Activated T-helper 1 cell treated with anti-CD3 and anti-CD28 coated beads, Interleukin-12 subunit alpha, Interleukin-12 subunit beta, Interleukin-2, Interleukin-4 antibody, amounts not matched to agents 30 ng/mL and 10 ng/mL and 1 ng/mL, durations not matched to agents 14 hours and 24 hours and 36 hours (primary cell): ENCODE measurements around the gene PTCRA. TPM values are rescaled to one million over a fixed set of nuclear protein-coding genes. Genes with fewer than 3 reads are reported as not detected.
A peak's percentile ranks its signal among the peaks of the same experiment; 100 is the strongest.
"Not testable (repeated sequence)": the region's sequence is repeated elsewhere in the genome, so short reads cannot be mapped to it uniquely, and the experiment has no call there.

Experiments used
- DNase-seq: peaks from one replicate; pipeline ENCODE4 v3.0.0; 2021; ENCODE audit warnings: low spot score
- H3K27ac Mint-ChIP-seq: one replicate; pipeline ENCODE4 v1.8.0; 2021; ENCODE audit warnings: mild to moderate bottlenecking, mixed read lengths
- H3K27me3 Mint-ChIP-seq: one replicate; pipeline ENCODE4 v1.8.0; 2022; ENCODE audit warnings: mild to moderate bottlenecking, moderate library complexity, mixed read lengths; ENCODE audit not compliant: insufficient read depth
- H3K36me3 Mint-ChIP-seq: one replicate; pipeline ENCODE4 v1.8.0; 2021; ENCODE audit warnings: low read depth, mixed read lengths
- H3K4me1 Mint-ChIP-seq: one replicate; pipeline ENCODE4 v1.8.0; 2021; ENCODE audit warnings: low read depth, mixed read lengths
- H3K4me3 Mint-ChIP-seq: one replicate; pipeline ENCODE4 v1.8.0; 2021; ENCODE audit warnings: mild to moderate bottlenecking, moderate library complexity, mixed read lengths
- H3K9me3 Mint-ChIP-seq: one replicate; pipeline ENCODE4 v1.8.0; 2021; ENCODE audit warnings: mixed read lengths
- intact Hi-C: fragments of 100-400 bp; cut with micrococcal nuclease; formaldehyde crosslinking; loops from one replicate; pipeline ENCODE4 v1.15.1; 2024
- total RNA-seq: library from RNA; stranded (reverse); gene quantifications from 2 replicates; pipeline ENCODE4 v1.2.3, GENCODE V29; 2022

PTCRA gene
- total RNA-seq, 1 donor from 2014 or later = not detected

GRCh38 chr6:42937548-42938427 lies 21.9 kb downstream of the PTCRA start:
- DNase-seq = no peak
- Mint-ChIP-seq H3K4me1 (peaks cover 11% of the 10 kb centered on the region), H3K9me3 (no peaks in the 10 kb centered on the region), H3K27me3 (no peaks in the 10 kb centered on the region), H3K36me3 (peaks cover 22% of the 10 kb centered on the region), H3K4me3 (no peak overlapping the region), H3K27ac (peak overlapping the region; percentile 61)
- intact Hi-C loops = no loop called here

GRCh38 chr6:42938428-42938796 lies 22.6 kb downstream of the PTCRA start:
- H3K27ac Mint-ChIP-seq = no peak overlapping the region
- H3K4me3 Mint-ChIP-seq = no peak overlapping the region
- H3K27me3 Mint-ChIP-seq = no peaks in the 10 kb centered on the region
- no peak for DNase-seq
- peaks cover 23% of the 10 kb centered on the region for H3K36me3 Mint-ChIP-seq
- H3K4me1 Mint-ChIP-seq = peaks cover 5% of the 10 kb centered on the region
- intact Hi-C loops = no loop called here
- H3K9me3 Mint-ChIP-seq = no peaks in the 10 kb centered on the region

GRCh38 chr6:42938987-42939809 lies 23.3 kb downstream of the PTCRA start:
- Mint-ChIP-seq H3K9me3 (no peaks in the 10 kb centered on the region), H3K4me3 (no peak overlapping the region), H3K36me3 (peaks cover 23% of the 10 kb centered on the region), H3K4me1 (peaks cover 4% of the 10 kb centered on the region), H3K27ac (no peak overlapping the region), H3K27me3 (no peaks in the 10 kb centered on the region)
- DNase-seq = no peak
- intact Hi-C loops = no loop called here

GRCh38 chr6:42939810-42940167 lies 23.9 kb downstream of the PTCRA start:
- Mint-ChIP-seq H3K27ac (no peak overlapping the region), H3K27me3 (no peaks in the 10 kb centered on the region), H3K4me1 (peaks cover 4% of the 10 kb centered on the region), H3K9me3 (no peaks in the 10 kb centered on the region), H3K36me3 (peaks cover 23% of the 10 kb centered on the region), H3K4me3 (no peak overlapping the region)
- intact Hi-C loops = no loop called here
- DNase-seq = no peak

GRCh38 chr6:42940493-42941045 lies 24.7 kb downstream of the PTCRA start:
- Mint-ChIP-seq H3K4me1 (peaks cover 4% of the 10 kb centered on the region), H3K9me3 (no peaks in the 10 kb centered on the region), H3K36me3 (peaks cover 23% of the 10 kb centered on the region), H3K27ac (no peak overlapping the region), H3K4me3 (no peak overlapping the region), H3K27me3 (no peaks in the 10 kb centered on the region)
- no peak for DNase-seq
- intact Hi-C loops = no loop called here

GRCh38 chr6:42941356-42941755 lies 25.5 kb downstream of the PTCRA start:
- H3K36me3 Mint-ChIP-seq = peaks cover 15% of the 10 kb centered on the region
- H3K27me3 Mint-ChIP-seq, H3K9me3 Mint-ChIP-seq, H3K4me1 Mint-ChIP-seq, intact Hi-C loops, DNase-seq, H3K27ac Mint-ChIP-seq, H3K4me3 Mint-ChIP-seq: not testable (repeated sequence)

DNA sequence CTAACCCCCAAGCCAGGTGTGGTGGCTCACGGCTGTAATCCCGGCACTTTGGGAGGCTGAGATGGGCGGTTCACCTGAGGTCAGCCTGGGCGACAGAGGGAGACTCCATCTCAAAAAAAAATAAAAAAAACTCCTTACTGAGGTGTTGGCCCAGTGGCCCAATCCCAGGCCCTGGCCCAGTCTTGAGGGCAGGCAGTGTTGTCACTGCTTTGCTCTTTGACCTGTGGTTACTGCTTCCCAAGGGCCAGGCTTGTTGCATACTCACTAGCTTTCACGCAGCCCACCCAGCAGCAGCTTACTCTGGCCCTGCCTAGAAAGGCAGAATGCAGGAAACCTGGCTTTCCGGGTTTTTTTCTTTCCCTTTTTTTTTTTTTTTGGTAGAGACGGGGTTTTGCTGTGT lies 26.6 kb downstream of the PTCRA start:
- Mint-ChIP-seq H3K4me1 (peaks cover 4% of the 10 kb centered on the region), H3K27me3 (no peaks in the 10 kb centered on the region), H3K9me3 (no peaks in the 10 kb centered on the region), H3K4me3 (no peak overlapping the region), H3K36me3 (peaks cover 12% of the 10 kb centered on the region), H3K27ac (no peak overlapping the region)
- DNase-seq = no peak
- intact Hi-C loops = no loop called here

- H3K27ac Mint-ChIP-seq = no peak overlapping the region
- DNase-seq = no peak
- no peaks in the 10 kb centered on the region for H3K27me3 Mint-ChIP-seq
- H3K4me3 Mint-ChIP-seq = no peak overlapping the region
- H3K9me3 Mint-ChIP-seq = no peaks in the 10 kb centered on the region
- no peaks in the 10 kb centered on the region for H3K4me1 Mint-ChIP-seq
- intact Hi-C loops = no loop called here
- H3K36me3 Mint-ChIP-seq = peaks cover 7% of the 10 kb centered on the region
Observed at GRCh38 chr6:42947950-42948349, 32.1 kb downstream of the PTCRA start.

- Mint-ChIP-seq H3K27me3 (no peaks in the 10 kb centered on the region), H3K4me3 (no peak overlapping the region), H3K4me1 (no peaks in the 10 kb centered on the region), H3K27ac (no peak overlapping the region), H3K36me3 (peaks cover 4% of the 10 kb centered on the region), H3K9me3 (no peaks in the 10 kb centered on the region)
- no peak for DNase-seq
- intact Hi-C loops = no loop called here
Observed at GRCh38 chr6:42952389-42952788, 36.5 kb downstream of the PTCRA start.

DNA sequence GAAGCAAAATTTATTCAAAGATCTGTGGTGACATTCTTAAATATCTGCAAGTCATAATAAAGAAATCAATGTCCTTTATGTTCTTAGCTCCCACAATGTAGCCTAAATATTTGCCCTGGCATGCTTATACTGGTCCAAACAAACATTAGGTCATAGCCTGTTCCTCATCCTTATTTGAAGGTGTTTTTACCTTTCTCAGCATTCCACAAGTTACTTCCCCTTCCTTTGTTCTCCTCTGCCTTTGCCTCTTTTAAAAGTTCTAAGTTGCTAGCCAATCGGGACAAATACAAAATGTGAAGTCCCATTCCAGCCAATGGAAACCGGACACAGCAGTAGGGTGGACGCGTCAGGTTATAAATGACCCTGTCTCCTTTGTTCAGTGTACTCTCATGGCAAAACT lies 38.6 kb downstream of the PTCRA start:
- H3K27ac Mint-ChIP-seq, H3K36me3 Mint-ChIP-seq, H3K9me3 Mint-ChIP-seq, H3K4me3 Mint-ChIP-seq, intact Hi-C loops, H3K27me3 Mint-ChIP-seq, DNase-seq, H3K4me1 Mint-ChIP-seq: not testable (repeated sequence)

DNA sequence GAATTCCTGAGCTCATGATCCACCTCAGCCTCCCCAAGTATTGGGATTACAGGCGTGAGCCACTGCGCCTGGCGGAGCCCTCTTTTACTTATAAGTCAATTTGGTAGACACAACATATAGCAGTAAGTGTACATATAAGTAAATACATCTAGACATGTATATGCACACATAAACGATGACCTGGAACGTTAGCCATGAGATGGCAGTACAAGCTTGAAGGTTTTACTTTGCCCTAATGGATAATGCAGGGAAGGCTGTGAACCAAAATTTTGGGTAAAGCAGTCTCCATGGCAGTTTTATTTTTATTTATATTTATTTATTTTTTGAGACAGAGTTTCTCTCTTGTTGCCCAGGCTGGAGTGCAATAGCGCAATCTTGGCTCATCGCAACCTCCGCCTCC lies 42.3 kb downstream of the PTCRA start:
- Mint-ChIP-seq H3K27me3 (peaks cover 18% of the 10 kb centered on the region), H3K27ac (no peak overlapping the region), H3K9me3 (no peaks in the 10 kb centered on the region), H3K4me3 (no peak overlapping the region), H3K36me3 (peaks cover 12% of the 10 kb centered on the region), H3K4me1 (peaks cover 18% of the 10 kb centered on the region)
- no peak for DNase-seq
- intact Hi-C loops = no loop called here

DNA sequence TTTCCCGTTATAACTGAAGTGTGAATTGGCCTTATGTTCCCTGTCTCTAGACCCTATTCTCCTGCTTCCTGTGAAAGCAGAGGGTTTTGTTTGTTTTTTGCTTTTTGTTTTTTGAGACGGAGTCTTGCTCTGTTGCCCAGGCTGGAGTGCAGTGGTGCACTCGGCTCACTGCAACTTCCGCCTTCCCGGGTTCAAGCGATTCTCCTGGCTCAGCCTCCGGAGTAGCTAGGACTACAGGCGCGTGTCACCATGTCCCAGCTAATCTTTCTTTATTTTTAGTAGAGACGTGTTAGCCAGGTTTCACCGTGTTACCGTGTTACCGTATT lies 44.0 kb downstream of the PTCRA start:
- no peak overlapping the region for H3K27ac Mint-ChIP-seq
- no peak for DNase-seq
- intact Hi-C loops = loop anchor here (1.0 to 5.0 kb wide), 2 partner anchors 19 to 58 kb away; partner anchors contain the start of gene PEX6
- H3K36me3 Mint-ChIP-seq = peaks cover 13% of the 10 kb centered on the region
- peaks cover 18% of the 10 kb centered on the region for H3K27me3 Mint-ChIP-seq
- no peaks in the 10 kb centered on the region for H3K9me3 Mint-ChIP-seq
- peak overlapping the region; percentile 47 for H3K4me3 Mint-ChIP-seq
- peaks cover 18% of the 10 kb centered on the region for H3K4me1 Mint-ChIP-seq
